ENCODE measurements around the gene IL17D.

IL17D gene

DNA sequence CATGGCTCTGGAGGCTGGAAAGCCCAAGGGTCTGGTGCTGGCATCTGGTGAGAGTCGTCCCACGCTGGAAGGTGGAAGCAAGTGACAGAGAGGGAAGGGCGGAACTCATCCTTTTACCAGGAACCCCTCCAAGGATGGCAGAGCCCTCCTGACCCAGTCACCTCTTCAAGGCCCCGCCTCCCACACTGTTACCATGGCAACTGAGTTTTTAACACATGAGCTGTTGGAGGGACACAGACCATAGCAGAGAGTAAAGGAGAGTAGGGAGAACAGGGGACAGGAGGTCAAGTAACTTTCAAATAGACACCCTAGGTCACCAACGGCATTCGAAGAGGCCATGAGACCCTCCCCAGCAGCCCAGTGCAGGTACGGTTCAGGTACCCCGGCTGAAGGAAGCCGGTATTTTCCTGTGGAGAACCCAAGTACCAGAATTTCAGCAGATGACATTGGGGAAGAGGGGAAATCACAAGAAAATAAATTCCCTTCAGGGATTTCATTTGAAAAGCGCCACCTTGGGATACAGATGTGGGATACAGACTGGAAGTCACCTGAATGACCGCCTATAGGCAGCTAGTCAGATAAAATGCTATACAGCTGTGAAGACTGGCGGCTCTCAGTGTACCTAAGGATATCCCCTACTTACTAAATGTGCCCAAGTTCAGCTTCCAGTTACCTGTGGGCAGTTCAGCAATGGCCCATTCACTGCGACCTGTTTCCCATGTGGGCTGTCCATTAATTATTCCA is 8.0 kb downstream of the IL17D start:
- H3K4me3 ChIP-seq (ENCODE audit: low read depth, low read length) = no peak overlapping the region
- TF ChIP-seq CTCF (conservative IDR thresholded peaks at IDR 0.05; ENCODE audit: low read depth, low read length) = peak; percentile 41
- no peak for DNase-seq (ENCODE audit: low read depth)

- TF ChIP-seq CTCF (conservative IDR thresholded peaks at IDR 0.05; ENCODE audit: low read depth, low read length) = no peak
- peak overlapping the region; percentile 32 for H3K4me3 ChIP-seq (ENCODE audit: low read depth, low read length)
- no peak for DNase-seq (ENCODE audit: low read depth)
Measured at GRCh38 chr13:20713014-20713376, 9.5 kb downstream of the IL17D start.

GRCh38 chr13:20713751-20714150 is 10.3 kb downstream of the IL17D start:
- peak; percentile 17 for DNase-seq (ENCODE audit: low read depth)
- TF ChIP-seq CTCF (conservative IDR thresholded peaks at IDR 0.05; ENCODE audit: low read depth, low read length) = no peak
- H3K4me3 ChIP-seq (ENCODE audit: low read depth, low read length) = no peak overlapping the region

DNA sequence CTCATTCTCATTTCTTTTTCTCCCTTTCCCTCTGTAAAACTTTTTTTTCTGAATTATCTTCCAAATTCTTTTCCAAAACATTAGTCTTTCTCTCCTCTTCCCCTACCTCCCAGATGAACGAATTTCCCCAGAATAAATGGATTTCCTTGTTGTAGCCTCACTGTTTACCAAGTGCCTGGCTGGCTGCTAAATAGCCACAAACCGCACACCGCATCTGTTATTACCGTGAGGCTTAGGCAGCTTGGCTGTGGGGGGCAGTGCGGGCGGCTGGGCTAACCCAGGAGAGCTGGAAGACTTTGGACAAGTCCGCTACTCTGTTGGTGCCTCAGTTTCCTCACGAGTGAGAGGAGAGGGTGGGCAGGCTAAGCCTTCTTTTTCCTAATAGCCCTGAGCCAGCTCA is 10.7 kb downstream of the IL17D start:
- no peak for TF ChIP-seq CTCF (conservative IDR thresholded peaks at IDR 0.05; ENCODE audit: low read depth, low read length)
- H3K4me3 ChIP-seq (ENCODE audit: low read depth, low read length) = no peak overlapping the region
- peak; percentile 22 for DNase-seq (ENCODE audit: low read depth)

GRCh38 chr13:20714563-20715329 is 11.2 kb downstream of the IL17D start:
- H3K4me3 ChIP-seq (ENCODE audit: low read depth, low read length) = peak overlapping the region; percentile 17
- TF ChIP-seq CTCF (conservative IDR thresholded peaks at IDR 0.05; ENCODE audit: low read depth, low read length) = no peak
- DNase-seq (ENCODE audit: low read depth) = peak; percentile 87

DNA sequence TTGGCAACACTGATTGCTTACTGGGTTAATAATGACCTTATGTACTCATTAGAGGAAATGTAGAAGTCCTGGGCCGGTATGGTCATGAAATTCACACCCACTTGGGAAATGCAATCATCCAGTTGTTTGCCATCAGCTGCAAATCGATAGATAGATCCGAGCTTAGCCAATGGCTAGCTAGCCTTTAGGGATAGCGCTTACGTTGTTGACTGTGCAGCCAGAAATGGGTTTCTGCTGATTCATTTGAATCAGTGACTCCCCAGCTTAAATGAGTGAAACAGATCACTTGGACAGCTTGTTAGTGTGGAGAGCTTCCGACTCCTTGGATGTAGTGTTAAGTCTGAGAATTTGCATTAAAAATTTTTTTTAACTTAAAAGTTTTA is 11.8 kb downstream of the IL17D start:
- no peak overlapping the region for H3K4me3 ChIP-seq (ENCODE audit: low read depth, low read length)
- no peak for TF ChIP-seq CTCF (conservative IDR thresholded peaks at IDR 0.05; ENCODE audit: low read depth, low read length)
- DNase-seq (ENCODE audit: low read depth) = no peak

Measured in choroid plexus epithelial cell (primary cell).